SU-DHL-6 (cell line): ENCODE data around the gene RANBP1.

Experiments used
- H2AFZ ChIP-seq: fragments of 200-600 bp; sonication (generic); 2 replicates; pipeline ENCODE4 v1.6.1; 2014; ENCODE audit warnings: low read depth, mild to moderate bottlenecking, moderate library complexity, mixed read lengths, antibody characterized with exemption, low read length; ENCODE audit not compliant: severe bottlenecking
- H3F3A ChIP-seq: fragments of 200-600 bp; shearing (Covaris generic); 2 replicates; pipeline ENCODE4 v1.6.0; 2016; ENCODE audit warnings: antibody characterized with exemption, mild to moderate bottlenecking; ENCODE audit not compliant: insufficient read depth
- H3K27ac ChIP-seq: fragments of 200-600 bp; sonication (generic); 2 replicates; pipeline ENCODE4 v1.5.1; 2016; ENCODE audit warnings: low read depth, mild to moderate bottlenecking, low read length, moderate library complexity, mixed read lengths
- H3K27me3 ChIP-seq: fragments of 200-600 bp; sonication (generic), shearing (Covaris generic); 2 replicates; pipeline ENCODE4 v1.6.0; 2014; ENCODE audit warnings: mild to moderate bottlenecking, low read length
- H3K36me3 ChIP-seq: fragments of 200-600 bp; sonication (generic); 2 replicates; pipeline ENCODE4 v1.6.1; 2014; ENCODE audit warnings: mild to moderate bottlenecking, low read length, mixed read lengths
- H3K4me2 ChIP-seq: fragments of 300-600, 200-600 bp; shearing (Covaris generic), sonication (generic); 2 replicates; pipeline ENCODE4 v1.6.0; 2014; ENCODE audit warnings: low read length, low read depth, mild to moderate bottlenecking; ENCODE audit not compliant: poor library complexity, severe bottlenecking
- H3K4me3 ChIP-seq: fragments of 200-600 bp; sonication (generic); 2 replicates; pipeline ENCODE4 v1.5.1; 2014; ENCODE audit warnings: antibody characterized with exemption, low read length, mild to moderate bottlenecking, mixed read lengths; ENCODE audit not compliant: insufficient read depth, poor library complexity, severe bottlenecking
- H3K79me2 ChIP-seq: fragments of 200-600 bp; sonication (generic); 2 replicates; pipeline ENCODE4 v1.6.1; 2014; ENCODE audit warnings: mild to moderate bottlenecking, low read length, moderate library complexity; ENCODE audit not compliant: insufficient read depth
- H3K9ac ChIP-seq: fragments of 200-600 bp; sonication (generic); 2 replicates; pipeline ENCODE4 v1.7.0; 2014; ENCODE audit warnings: mild to moderate bottlenecking, low read length
- H3K9me2 ChIP-seq: fragments of 200-600 bp; sonication (generic); replicated peaks from 2 replicates; pipeline ENCODE4 v1.6.1; 2014; ENCODE audit warnings: low read length; ENCODE audit not compliant: insufficient read depth
- H3K9me3 ChIP-seq: fragments of 200-600 bp; sonication (generic); 2 replicates; pipeline ENCODE4 v1.6.1; 2014; ENCODE audit warnings: low read length, mixed read lengths; ENCODE audit not compliant: insufficient read depth
- H4K20me1 ChIP-seq: fragments of 200-600 bp; sonication (generic); 2 replicates; pipeline ENCODE4 v1.6.1; 2014; ENCODE audit warnings: low read depth, mild to moderate bottlenecking, antibody characterized with exemption, low read length, moderate library complexity, mixed read lengths
- EZH2phosphoT487 ChIP-seq: fragments of 200-600 bp; sonication (generic), shearing (Covaris generic); conservative IDR thresholded peaks from 2 replicates; pipeline ENCODE4 v1.6.1; 2018; ENCODE audit warnings: mild to moderate bottlenecking, antibody characterized with exemption, low read length, moderate library complexity, mixed read lengths
- TF ChIP-seq, protein P1 (sequence below): fragments of 200-600 bp; sonication (generic); IDR thresholded peaks from one replicate; pipeline ENCODE4 v1.5.1; 2017; ENCODE audit warnings: antibody characterized with exemption, mild to moderate bottlenecking, low read length, moderate library complexity; ENCODE audit not compliant: insufficient read depth, poor library complexity, severe bottlenecking

The RANBP1 gene

DNA sequence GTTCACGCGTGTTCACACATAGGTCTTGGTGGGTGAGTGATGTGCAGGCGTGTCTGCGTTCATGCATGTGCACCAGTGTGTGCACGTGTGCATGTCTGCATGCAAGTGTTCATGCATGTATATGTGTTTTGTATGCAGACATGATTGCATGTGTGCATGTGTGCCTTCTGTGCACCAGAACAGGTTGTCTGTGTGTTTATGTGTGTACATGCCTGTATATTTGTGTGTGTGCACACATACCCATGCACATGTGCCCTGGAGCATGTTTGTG, 20.6 kb downstream of the RANBP1 start:
- Histone ChIP-seq H4K20me1 (no peaks in the 10 kb centered on the region), H2AFZ (no peak overlapping the region), H3K36me3 (no peaks in the 10 kb centered on the region), H3K27ac (no peak overlapping the region), H3K27me3 (no peaks in the 10 kb centered on the region), H3K9me3 (no peaks in the 10 kb centered on the region), H3K9ac (no peak overlapping the region), H3K9me2 (no peaks in the 10 kb centered on the region), H3K79me2 (no peaks in the 10 kb centered on the region), H3K4me2 (no peak overlapping the region), H3F3A (no peaks in the 10 kb centered on the region), H3K4me3 (no peak overlapping the region)
- TF ChIP-seq EZH2phosphoT487 = no peak
- TF ChIP-seq, protein P1, sequence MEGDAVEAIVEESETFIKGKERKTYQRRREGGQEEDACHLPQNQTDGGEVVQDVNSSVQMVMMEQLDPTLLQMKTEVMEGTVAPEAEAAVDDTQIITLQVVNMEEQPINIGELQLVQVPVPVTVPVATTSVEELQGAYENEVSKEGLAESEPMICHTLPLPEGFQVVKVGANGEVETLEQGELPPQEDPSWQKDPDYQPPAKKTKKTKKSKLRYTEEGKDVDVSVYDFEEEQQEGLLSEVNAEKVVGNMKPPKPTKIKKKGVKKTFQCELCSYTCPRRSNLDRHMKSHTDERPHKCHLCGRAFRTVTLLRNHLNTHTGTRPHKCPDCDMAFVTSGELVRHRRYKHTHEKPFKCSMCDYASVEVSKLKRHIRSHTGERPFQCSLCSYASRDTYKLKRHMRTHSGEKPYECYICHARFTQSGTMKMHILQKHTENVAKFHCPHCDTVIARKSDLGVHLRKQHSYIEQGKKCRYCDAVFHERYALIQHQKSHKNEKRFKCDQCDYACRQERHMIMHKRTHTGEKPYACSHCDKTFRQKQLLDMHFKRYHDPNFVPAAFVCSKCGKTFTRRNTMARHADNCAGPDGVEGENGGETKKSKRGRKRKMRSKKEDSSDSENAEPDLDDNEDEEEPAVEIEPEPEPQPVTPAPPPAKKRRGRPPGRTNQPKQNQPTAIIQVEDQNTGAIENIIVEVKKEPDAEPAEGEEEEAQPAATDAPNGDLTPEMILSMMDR = no peak

DNA sequence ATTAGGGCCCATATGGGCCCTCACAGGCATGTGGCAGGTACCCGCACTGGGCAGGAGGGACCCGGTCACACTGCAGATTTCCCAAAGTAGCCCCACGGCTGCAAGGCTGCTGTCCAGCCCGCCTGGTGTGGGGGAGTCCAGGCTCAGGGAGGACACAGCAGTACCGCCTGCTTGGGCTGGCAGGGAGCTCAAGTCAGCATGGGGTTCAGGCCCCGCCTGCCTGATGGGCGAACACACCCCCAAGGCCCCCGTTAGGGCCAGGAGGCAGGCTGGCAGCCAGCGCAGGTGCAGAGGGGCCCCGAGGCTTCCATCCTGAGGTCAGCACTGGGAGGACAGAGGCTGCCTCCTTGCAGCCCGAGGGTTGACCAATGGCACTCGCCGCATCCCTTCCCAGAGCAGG, 21.2 kb downstream of the RANBP1 start:
- no peaks in the 10 kb centered on the region for H3K79me2 ChIP-seq
- H3K9ac ChIP-seq = no peak overlapping the region
- H2AFZ ChIP-seq = no peak overlapping the region
- H3K27me3 ChIP-seq = no peaks in the 10 kb centered on the region
- no peaks in the 10 kb centered on the region for H3K36me3 ChIP-seq
- H3K9me3 ChIP-seq = no peaks in the 10 kb centered on the region
- no peak for TF ChIP-seq EZH2phosphoT487
- TF ChIP-seq, protein P1 = no peak
- no peaks in the 10 kb centered on the region for H3F3A ChIP-seq
- H4K20me1 ChIP-seq = no peaks in the 10 kb centered on the region
- H3K27ac ChIP-seq = no peak overlapping the region
- H3K4me3 ChIP-seq = no peak overlapping the region
- no peaks in the 10 kb centered on the region for H3K9me2 ChIP-seq
- H3K4me2 ChIP-seq = no peak overlapping the region

DNA sequence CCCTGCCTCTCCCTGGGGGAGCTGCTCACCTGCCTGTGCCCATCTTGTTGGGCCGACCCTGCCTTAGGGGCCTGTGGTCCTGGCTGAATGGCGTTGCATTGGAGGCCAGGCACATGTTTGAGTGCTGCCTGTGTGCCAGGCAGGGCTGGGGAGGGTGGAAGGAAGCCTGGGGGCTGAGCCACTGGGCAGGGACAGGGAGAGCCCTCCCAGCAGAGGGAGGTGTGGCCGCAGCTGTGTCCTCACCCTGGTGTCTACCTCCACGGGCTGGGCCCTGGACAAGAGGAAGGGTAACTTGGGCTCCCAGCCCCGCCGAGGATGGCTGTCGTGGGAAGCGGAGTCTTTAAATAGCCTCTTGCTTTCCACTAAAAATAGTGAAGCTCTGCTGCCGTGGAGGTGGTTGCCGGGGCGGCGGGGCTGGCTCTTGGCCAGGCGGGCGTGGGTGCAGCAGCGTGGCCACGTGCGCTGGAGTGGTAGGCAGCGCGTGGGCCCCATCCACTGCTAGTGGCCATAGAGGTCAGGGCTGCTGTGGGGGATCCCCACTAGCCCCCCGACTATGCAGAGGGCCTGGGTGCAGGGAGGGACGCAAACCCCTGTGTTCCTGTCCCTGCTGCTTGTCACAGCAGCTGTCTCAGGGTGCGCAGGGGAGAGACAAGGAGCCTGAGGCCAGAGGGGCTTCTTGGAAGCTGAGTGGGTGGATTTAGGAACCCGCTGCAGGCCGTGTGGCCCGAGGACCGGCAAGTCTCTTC, 21.9 kb downstream of the RANBP1 start:
- Histone ChIP-seq H3K27me3 (no peaks in the 10 kb centered on the region), H3K9me2 (no peaks in the 10 kb centered on the region), H3K4me2 (no peak overlapping the region), H3F3A (no peaks in the 10 kb centered on the region), H3K9me3 (no peaks in the 10 kb centered on the region), H3K79me2 (no peaks in the 10 kb centered on the region), H3K36me3 (no peaks in the 10 kb centered on the region), H3K27ac (no peak overlapping the region), H3K9ac (no peak overlapping the region), H3K4me3 (no peak overlapping the region), H4K20me1 (no peaks in the 10 kb centered on the region), H2AFZ (no peak overlapping the region)
- TF ChIP-seq, protein P1 = no peak
- TF ChIP-seq EZH2phosphoT487 = no peak

DNA sequence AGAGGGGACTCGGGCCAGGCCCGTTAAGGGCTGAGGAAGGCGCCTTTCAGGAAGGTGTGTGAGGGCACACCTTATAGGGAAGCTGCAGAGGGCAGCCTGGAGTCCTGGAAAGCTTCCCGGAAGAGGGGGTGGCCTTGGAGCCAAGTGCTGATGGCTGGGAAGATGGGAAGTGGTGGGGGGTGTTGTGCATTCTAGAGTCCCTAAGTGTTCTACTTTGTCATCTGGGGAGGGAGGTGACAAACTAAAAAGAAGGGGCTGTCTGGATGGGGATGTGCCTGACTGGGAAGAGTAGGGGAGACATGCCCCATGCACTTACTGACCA, 22.5 kb downstream of the RANBP1 start:
- Histone ChIP-seq H3K9me2 (no peaks in the 10 kb centered on the region), H3K79me2 (no peaks in the 10 kb centered on the region), H3K9me3 (no peaks in the 10 kb centered on the region), H3K9ac (no peak overlapping the region), H3K27ac (no peak overlapping the region), H4K20me1 (no peaks in the 10 kb centered on the region), H3K4me3 (no peak overlapping the region), H3F3A (no peaks in the 10 kb centered on the region), H3K27me3 (no peaks in the 10 kb centered on the region), H2AFZ (no peak overlapping the region), H3K4me2 (no peak overlapping the region), H3K36me3 (no peaks in the 10 kb centered on the region)
- TF ChIP-seq EZH2phosphoT487 = no peak
- TF ChIP-seq, protein P1 = no peak
